Ishikawa (cell line): ENCODE measurements around the gene TTC13.

Experiments
- CEBPB ChIP-seq: IDR thresholded peaks from 2 replicates; pipeline ENCODE4 v1.6.1; 2012
- CREB1 ChIP-seq: IDR thresholded peaks from 2 replicates; pipeline ENCODE4 v1.6.1; 2012; ENCODE audit warnings: low read depth
- FOXM1 ChIP-seq: IDR thresholded peaks from 2 replicates; pipeline ENCODE4 v1.6.1; 2012; ENCODE audit warnings: low read depth, borderline replicate concordance
- RAD21 ChIP-seq: IDR thresholded peaks from 2 replicates; pipeline ENCODE4 v1.6.1; 2012; ENCODE audit warnings: low read depth
- REST ChIP-seq: IDR thresholded peaks from 2 replicates; pipeline ENCODE4 v1.6.1; 2012; ENCODE audit warnings: low read depth, mild to moderate bottlenecking
- TF ChIP-seq, protein P1 (sequence below): IDR thresholded peaks from 2 replicates; pipeline ENCODE4 v1.6.1; 2012

DNA sequence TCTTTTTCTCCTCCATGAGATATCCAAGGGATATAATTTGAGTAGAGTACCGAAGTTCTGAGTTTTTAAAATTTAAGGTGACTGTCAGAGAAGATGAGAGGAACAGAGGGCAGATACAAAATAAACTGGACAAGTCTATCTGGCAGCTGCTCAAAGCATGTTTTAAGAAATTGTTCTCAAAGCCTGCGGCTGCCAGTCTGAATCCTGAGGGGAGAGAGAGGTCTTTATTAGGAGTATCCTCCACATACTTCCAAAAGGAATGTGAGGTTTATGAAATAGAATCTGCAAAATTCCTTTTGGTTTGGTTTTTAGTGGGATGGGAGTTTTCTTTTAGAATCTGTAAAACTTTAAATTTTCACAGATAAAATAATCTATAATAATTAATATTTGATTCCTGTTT is 41.3 kb downstream of the TTC13 start:
- TF ChIP-seq CEBPB (no peak), CREB1 (no peak), RAD21 (no peak), REST (no peak), FOXM1 (no peak)
- TF ChIP-seq, protein P1, sequence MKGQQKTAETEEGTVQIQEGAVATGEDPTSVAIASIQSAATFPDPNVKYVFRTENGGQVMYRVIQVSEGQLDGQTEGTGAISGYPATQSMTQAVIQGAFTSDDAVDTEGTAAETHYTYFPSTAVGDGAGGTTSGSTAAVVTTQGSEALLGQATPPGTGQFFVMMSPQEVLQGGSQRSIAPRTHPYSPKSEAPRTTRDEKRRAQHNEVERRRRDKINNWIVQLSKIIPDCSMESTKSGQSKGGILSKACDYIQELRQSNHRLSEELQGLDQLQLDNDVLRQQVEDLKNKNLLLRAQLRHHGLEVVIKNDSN = no peak
